Spinal cord (tissue), 10 donors: Measurements from ENCODE around the gene ACTRT2. TPM values are rescaled to one million over a fixed set of nuclear protein-coding genes. Genes with fewer than 3 reads are reported as not detected.

Source experiments
- DNase-seq, 6 donors: peaks; one replicate each; pipeline versions ENCODE4 v3.0.0 to v3.0.0-alpha.2; 2013 to 2015; ENCODE audit warnings: low spot score in 6 of 6, low read depth in 4 of 6
- H3K27ac ChIP-seq: one replicate; pipeline ENCODE4 v1.5.1; 2013; ENCODE audit warnings: low read depth, low read length, control low read depth
- H3K27me3 ChIP-seq: one replicate; pipeline ENCODE4 v1.6.1; 2013; ENCODE audit warnings: low read length; ENCODE audit not compliant: control insufficient read depth, insufficient read depth
- H3K36me3 ChIP-seq: one replicate; pipeline ENCODE4 v1.6.1; 2013; ENCODE audit warnings: low read length; ENCODE audit not compliant: control insufficient read depth, insufficient read depth
- H3K4me1 ChIP-seq: one replicate; pipeline ENCODE4 v1.6.1; 2013; ENCODE audit warnings: low read length; ENCODE audit not compliant: control insufficient read depth, insufficient read depth
- H3K4me3 ChIP-seq: one replicate; pipeline ENCODE4 v1.5.1; 2013; ENCODE audit warnings: low read depth, low read length, control low read depth
- H3K9me3 ChIP-seq: one replicate; pipeline ENCODE4 v1.6.1; 2013; ENCODE audit warnings: low read length; ENCODE audit not compliant: control insufficient read depth, insufficient read depth
- WGBS: methylation state at CpG from one replicate; pipeline ENCODE4 v1.1.5; 2013; ENCODE audit warnings: missing lambda C conversion rate; ENCODE audit not compliant: insufficient coverage; 5-methylcytosine and 5-hydroxymethylcytosine counted together
- polyA plus RNA-seq, 2 donors: library from polyadenylated mRNA; unstranded; fragments of 120-200 nt; gene quantifications; one replicate each; pipeline ENCODE4 v1.2.1, GENCODE V29; 2013; ENCODE audit not compliant: insufficient read length in 2 of 2
- total RNA-seq, 2 donors: library from RNA; depleted of rRNA in 1 of 2; stranded (reverse); fragments of 120-200 nt in 1 of 2; fragments of >200 nt in 1 of 2; gene quantifications; one replicate each; pipeline versions ENCODE4 v1.2.3 to v1.2.4, GENCODE V29; 2013 to 2014
- donor health status: healthy.

ACTRT2 gene
- total and polyA plus RNA-seq, 4 donors, result not detected

GRCh38 chr1:3030663-3031381, 9.6 kb downstream of the ACTRT2 start:
- no peak overlapping the region for H3K27ac ChIP-seq
- WGBS, result 71% methylated on average over 22 of the region's 22 CpGs
- H3K36me3 ChIP-seq, result no peaks in the 10 kb centered on the region
- DNase-seq, result no peak
- peaks cover 23% of the 10 kb centered on the region for H3K4me1 ChIP-seq
- H3K27me3 ChIP-seq, result peaks cover 3% of the 10 kb centered on the region
- no peak overlapping the region for H3K4me3 ChIP-seq
- H3K9me3 ChIP-seq, result no peaks in the 10 kb centered on the region

GRCh38 chr1:3031401-3032221, 10.3 kb downstream of the ACTRT2 start:
- 75% methylated on average over 33 of the region's 35 CpGs for WGBS
- Histone ChIP-seq H3K9me3 (no peaks in the 10 kb centered on the region), H3K4me3 (no peak overlapping the region), H3K27ac (no peak overlapping the region), H3K4me1 (peaks cover 25% of the 10 kb centered on the region), H3K27me3 (peaks cover 3% of the 10 kb centered on the region), H3K36me3 (no peaks in the 10 kb centered on the region)
- DNase-seq, result peak in 1 of 6 donors; percentile 38

- H3K27me3 ChIP-seq, result peaks cover 3% of the 10 kb centered on the region
These were observed 11.2 kb downstream of the ACTRT2 start for GRCh38 chr1:3032371-3033039.

GRCh38 chr1:3033040-3033789, 11.9 kb downstream of the ACTRT2 start:
- Histone ChIP-seq H3K27ac (no peak overlapping the region), H3K4me1 (peaks cover 33% of the 10 kb centered on the region), H3K4me3 (no peak overlapping the region), H3K9me3 (no peaks in the 10 kb centered on the region), H3K36me3 (no peaks in the 10 kb centered on the region), H3K27me3 (peaks cover 3% of the 10 kb centered on the region)
- WGBS, result 74% methylated on average over 11 of the region's 25 CpGs
- no peak for DNase-seq

More at GRCh38 chr1:3032371-3033039, 11.2 kb downstream of the ACTRT2 start:
- Histone ChIP-seq H3K36me3 (no peaks in the 10 kb centered on the region), H3K4me3 (no peak overlapping the region), H3K27ac (no peak overlapping the region), H3K4me1 (peaks cover 28% of the 10 kb centered on the region), H3K9me3 (no peaks in the 10 kb centered on the region)
- 84% methylated on average over 17 of the region's 21 CpGs for WGBS
- no peak for DNase-seq

GRCh38 chr1:3033790-3034090, 12.5 kb downstream of the ACTRT2 start:
- no peak overlapping the region for H3K4me3 ChIP-seq
- no peaks in the 10 kb centered on the region for H3K9me3 ChIP-seq
- WGBS, result 24% methylated on average over 4 of the region's 4 CpGs
- H3K36me3 ChIP-seq, result no peaks in the 10 kb centered on the region
- no peaks in the 10 kb centered on the region for H3K27me3 ChIP-seq
- no peak overlapping the region for H3K27ac ChIP-seq
- DNase-seq, result peak in 1 of 6 donors; percentile 52
- H3K4me1 ChIP-seq, result peaks cover 31% of the 10 kb centered on the region

GRCh38 chr1:3034162-3034561, 12.9 kb downstream of the ACTRT2 start:
- 74% methylated on average over 5 of the region's 7 CpGs for WGBS
- H3K27ac ChIP-seq, result no peak overlapping the region
- no peak for DNase-seq
- H3K4me3 ChIP-seq, result no peak overlapping the region
- H3K9me3 ChIP-seq, result no peaks in the 10 kb centered on the region
- peaks cover 31% of the 10 kb centered on the region for H3K4me1 ChIP-seq
- no peaks in the 10 kb centered on the region for H3K36me3 ChIP-seq
- H3K27me3 ChIP-seq, result no peaks in the 10 kb centered on the region

GRCh38 chr1:3034728-3035562, 13.7 kb downstream of the ACTRT2 start:
- Histone ChIP-seq H3K27ac (no peak overlapping the region), H3K27me3 (no peaks in the 10 kb centered on the region), H3K4me1 (peaks cover 31% of the 10 kb centered on the region), H3K4me3 (no peak overlapping the region), H3K9me3 (no peaks in the 10 kb centered on the region), H3K36me3 (no peaks in the 10 kb centered on the region)
- WGBS, result 79% methylated on average over 12 of the region's 14 CpGs
- DNase-seq, result no peak

- peaks cover 27% of the 10 kb centered on the region for H3K4me1 ChIP-seq
- no peaks in the 10 kb centered on the region for H3K36me3 ChIP-seq
- no peaks in the 10 kb centered on the region for H3K27me3 ChIP-seq
- no peak overlapping the region for H3K27ac ChIP-seq
- DNase-seq, result no peak
- no peak overlapping the region for H3K4me3 ChIP-seq
- WGBS, result 83% methylated on average over 11 of the region's 19 CpGs
- H3K9me3 ChIP-seq, result no peaks in the 10 kb centered on the region
These were observed 14.5 kb downstream of the ACTRT2 start for GRCh38 chr1:3035563-3036446.
